Tibial nerve (tissue), 4 donors: Measurements from ENCODE around the gene GNA12. TPM values are rescaled to one million over a fixed set of nuclear protein-coding genes. Genes with fewer than 3 reads are reported as not detected.

Experiments used
- DNase-seq, 2 donors: peaks; one replicate each; pipeline ENCODE4 v3.0.0-alpha.2; 2019; ENCODE audit warnings: low spot score in 2 of 2
- H3K27ac ChIP-seq, 4 donors: fragments of 200-600 bp; sonication (generic) in 3 of 4; one replicate each; pipeline ENCODE4 v1.5.1; 2017 to 2019; ENCODE audit warnings: mild to moderate bottlenecking in 1 of 4
- H3K27me3 ChIP-seq, 2 donors: fragments of 200-600 bp; sonication (generic) in 1 of 2; one replicate each; pipeline versions ENCODE4 v1.5.1 to v1.6.0; 2017 to 2019
- H3K36me3 ChIP-seq, 3 donors: fragments of 200-600 bp; sonication (generic); one replicate each; pipeline ENCODE4 v1.5.1; 2018 to 2019
- H3K4me1 ChIP-seq, 4 donors: fragments of 200-600 bp; sonication (generic) in 3 of 4; one replicate each; pipeline ENCODE4 v1.5.1; 2017 to 2019
- H3K4me3 ChIP-seq, 4 donors: fragments of 200-600 bp; sonication (generic) in 3 of 4; one replicate each; pipeline ENCODE4 v1.5.1; 2017 to 2019; ENCODE audit warnings: mild to moderate bottlenecking in 1 of 4, moderate library complexity in 1 of 4
- H3K9me3 ChIP-seq, 4 donors: fragments of 200-600 bp; sonication (generic) in 3 of 4; one replicate each; pipeline ENCODE4 v1.5.1; 2017 to 2019
- EP300 ChIP-seq, 2 donors: sonication (generic); formaldehyde crosslinking; IDR thresholded peaks; one replicate each; pipeline ENCODE4 v1.6.1; 2017; ENCODE audit warnings: antibody characterized with exemption in 2 of 2, mild to moderate bottlenecking in 1 of 2
- POLR2A ChIP-seq, 2 donors: fragments of 450-650 bp; IDR thresholded peaks; one replicate each; pipeline ENCODE4 v1.6.1; 2017; ENCODE audit warnings: antibody characterized with exemption in 2 of 2, mild to moderate bottlenecking in 2 of 2, moderate library complexity in 2 of 2
- WGBS, 2 donors: methylation state at CpG; one replicate each; pipeline ENCODE4 v1.1.5; 2018; 5-methylcytosine and 5-hydroxymethylcytosine counted together
- total RNA-seq, 4 donors: library from RNA; depleted of rRNA; stranded (reverse); fragments of >200 nt; gene quantifications; one replicate each; pipeline ENCODE4 v1.1.0, GENCODE V29; 2016
- TF ChIP-seq, protein P1 (sequence below), 5 experiments: fragments of 200-600 bp in 3 of 5; fragments of 450-650 bp in 2 of 5; sonication (generic) in 3 of 5; IDR thresholded peaks; one replicate each; pipeline ENCODE4 v1.5.1; 2016 to 2019; ENCODE audit warnings: antibody characterized with exemption in 5 of 5, mild to moderate bottlenecking in 3 of 5, moderate library complexity in 2 of 5

GNA12 gene
- total RNA-seq, 4 donors from 2014 or later, result 21.3 to 36.0 (median 29.4) TPM

GRCh38 chr7:2813350-2814185 is 30.5 kb downstream of the GNA12 start:
- Histone ChIP-seq H3K4me3 (no peak overlapping the region), H3K36me3 (no peaks in the 10 kb centered on the region), H3K4me1 (peaks cover 0 to 46% (median 11%) of the 10 kb centered on the region in 4 donors), H3K27me3 (no peaks in the 10 kb centered on the region), H3K27ac (peak overlapping the region in 1 of 4 donors; percentile 24), H3K9me3 (no peaks in the 10 kb centered on the region)
- 91 to 96% methylated on average over 19 to 20 of the region's 20 CpGs for WGBS, 2 donors
- DNase-seq, result no peak
- TF ChIP-seq POLR2A (IDR thresholded peaks at IDR 0.05), result no peak
- TF ChIP-seq, protein P1, sequence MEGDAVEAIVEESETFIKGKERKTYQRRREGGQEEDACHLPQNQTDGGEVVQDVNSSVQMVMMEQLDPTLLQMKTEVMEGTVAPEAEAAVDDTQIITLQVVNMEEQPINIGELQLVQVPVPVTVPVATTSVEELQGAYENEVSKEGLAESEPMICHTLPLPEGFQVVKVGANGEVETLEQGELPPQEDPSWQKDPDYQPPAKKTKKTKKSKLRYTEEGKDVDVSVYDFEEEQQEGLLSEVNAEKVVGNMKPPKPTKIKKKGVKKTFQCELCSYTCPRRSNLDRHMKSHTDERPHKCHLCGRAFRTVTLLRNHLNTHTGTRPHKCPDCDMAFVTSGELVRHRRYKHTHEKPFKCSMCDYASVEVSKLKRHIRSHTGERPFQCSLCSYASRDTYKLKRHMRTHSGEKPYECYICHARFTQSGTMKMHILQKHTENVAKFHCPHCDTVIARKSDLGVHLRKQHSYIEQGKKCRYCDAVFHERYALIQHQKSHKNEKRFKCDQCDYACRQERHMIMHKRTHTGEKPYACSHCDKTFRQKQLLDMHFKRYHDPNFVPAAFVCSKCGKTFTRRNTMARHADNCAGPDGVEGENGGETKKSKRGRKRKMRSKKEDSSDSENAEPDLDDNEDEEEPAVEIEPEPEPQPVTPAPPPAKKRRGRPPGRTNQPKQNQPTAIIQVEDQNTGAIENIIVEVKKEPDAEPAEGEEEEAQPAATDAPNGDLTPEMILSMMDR (IDR thresholded peaks at IDR 0.05), result no peak
- TF ChIP-seq EP300 (IDR thresholded peaks at IDR 0.05), result no peak

GRCh38 chr7:2812831-2813230 is 31.3 kb downstream of the GNA12 start:
- WGBS, 2 donors, result 88 to 90% methylated on average over 3 of the region's 3 CpGs
- H3K27ac ChIP-seq, result peak overlapping the region in 2 of 4 donors; percentile 24 to 69
- no peak overlapping the region for H3K4me3 ChIP-seq
- no peaks in the 10 kb centered on the region for H3K27me3 ChIP-seq
- no peaks in the 10 kb centered on the region for H3K36me3 ChIP-seq
- DNase-seq, result no peak
- peaks cover 0 to 43% (median 8%) of the 10 kb centered on the region in 4 donors for H3K4me1 ChIP-seq
- no peak for TF ChIP-seq EP300 (IDR thresholded peaks at IDR 0.05)
- TF ChIP-seq POLR2A (IDR thresholded peaks at IDR 0.05), result no peak
- TF ChIP-seq, protein P1 (IDR thresholded peaks at IDR 0.05), result no peak
- H3K9me3 ChIP-seq, result no peaks in the 10 kb centered on the region

GRCh38 chr7:2812114-2812487 is 32.0 kb downstream of the GNA12 start:
- Histone ChIP-seq H3K36me3 (no peaks in the 10 kb centered on the region), H3K4me3 (peak overlapping the region in 2 of 4 donors; percentile 4 to 15), H3K4me1 (peaks cover 0 to 39% (median 4%) of the 10 kb centered on the region in 4 donors), H3K27me3 (no peaks in the 10 kb centered on the region), H3K9me3 (no peaks in the 10 kb centered on the region), H3K27ac (peak overlapping the region in 3 of 4 donors; percentile 57 to 69 (median 63))
- TF ChIP-seq POLR2A (IDR thresholded peaks at IDR 0.05) (no peak), EP300 (IDR thresholded peaks at IDR 0.05) (no peak)
- TF ChIP-seq, protein P1 (IDR thresholded peaks at IDR 0.05), result no peak
- WGBS, 2 donors, result 63 to 64% methylated on average over 7 of the region's 7 CpGs
- no peak for DNase-seq

- peak overlapping the region in 2 of 4 donors; percentile 4 to 15 for H3K4me3 ChIP-seq
- peak overlapping the region in 3 of 4 donors; percentile 57 to 69 (median 63) for H3K27ac ChIP-seq
- TF ChIP-seq, protein P1 (IDR thresholded peaks at IDR 0.05), result no peak
- peak in 1 of 2 donors; percentile 27 for TF ChIP-seq EP300 (IDR thresholded peaks at IDR 0.05)
- H3K9me3 ChIP-seq, result no peaks in the 10 kb centered on the region
- DNase-seq, result no peak
- peaks cover 0 to 39% (median 3%) of the 10 kb centered on the region in 4 donors for H3K4me1 ChIP-seq
- H3K36me3 ChIP-seq, result no peaks in the 10 kb centered on the region
- 71 to 72% methylated on average over 19 of the region's 19 CpGs for WGBS, 2 donors
- no peaks in the 10 kb centered on the region for H3K27me3 ChIP-seq
Measured at GRCh38 chr7:2811476-2812113, 32.5 kb downstream of the GNA12 start.
